Motor neuron (in vitro differentiated cells): ENCODE data around the gene RPL13. TPM values are rescaled to one million over a fixed set of nuclear protein-coding genes. Genes with fewer than 3 reads are reported as not detected.

Source experiments
- ATAC-seq, 8 experiments: fragments of 200-7000 bp; cut with Tn5 transposase; replicated peaks in 6 of 8; 2 replicates each; pipeline ENCODE4 v1.8.0; 2021; ENCODE audit warnings: mild to moderate bottlenecking in 8 of 8, moderate library complexity in 8 of 8
- H3K27ac ChIP-seq, 2 donors: fragments of 250-450 bp; sonication (Bioruptor Pico); 2 replicates each; pipeline ENCODE4 v1.9.0; 2021; ENCODE audit warnings: antibody characterized with exemption in 2 of 2, mild to moderate bottlenecking in 2 of 2, moderate library complexity in 1 of 2
- H3K4me1 ChIP-seq, 2 donors: fragments of 250-450 bp; sonication (Bioruptor Pico); replicated peaks in 1 of 2; 2 replicates each; pipeline ENCODE4 v1.6.1; 2021; ENCODE audit warnings: antibody characterized with exemption in 2 of 2, mild to moderate bottlenecking in 2 of 2, moderate library complexity in 1 of 2
- H3K4me3 ChIP-seq, 5 donors: fragments of 250-450 bp; sonication (Bioruptor Pico); 2 replicates each; pipeline ENCODE4 v1.9.0; 2021; ENCODE audit warnings: antibody characterized with exemption in 5 of 5, mild to moderate bottlenecking in 5 of 5, moderate library complexity in 4 of 5
- WGBS, 10 experiments: fragments of 450-650 bp; shearing (Covaris generic); methylation state at CpG; one replicate each; pipeline ENCODE4 v1.0.0; 2022; 5-methylcytosine and 5-hydroxymethylcytosine counted together
- in situ Hi-C, 9 experiments: fragments of 400-800 bp; cut with MboI; loops; one replicate each; pipeline ENCODE4 v1.15.0; 2021; ENCODE audit warnings: low sequenced_read_pairs in 9 of 9, low pct_unique_long_range_greater_than_20kb in 2 of 9; ENCODE audit not compliant: unreplicated experiment in 9 of 9
- total RNA-seq, 8 experiments: library from RNA; unstranded; fragments of 300-600 nt; gene quantifications; 2 replicates each; pipeline versions ENCODE4 v1.2.3 to v1.2.4, GENCODE V29; 2022

Gene RPL13
- 1,000 to 10,000 TPM; 1,624 to 3,284 (median 2,183) TPM for total RNA-seq

DNA sequence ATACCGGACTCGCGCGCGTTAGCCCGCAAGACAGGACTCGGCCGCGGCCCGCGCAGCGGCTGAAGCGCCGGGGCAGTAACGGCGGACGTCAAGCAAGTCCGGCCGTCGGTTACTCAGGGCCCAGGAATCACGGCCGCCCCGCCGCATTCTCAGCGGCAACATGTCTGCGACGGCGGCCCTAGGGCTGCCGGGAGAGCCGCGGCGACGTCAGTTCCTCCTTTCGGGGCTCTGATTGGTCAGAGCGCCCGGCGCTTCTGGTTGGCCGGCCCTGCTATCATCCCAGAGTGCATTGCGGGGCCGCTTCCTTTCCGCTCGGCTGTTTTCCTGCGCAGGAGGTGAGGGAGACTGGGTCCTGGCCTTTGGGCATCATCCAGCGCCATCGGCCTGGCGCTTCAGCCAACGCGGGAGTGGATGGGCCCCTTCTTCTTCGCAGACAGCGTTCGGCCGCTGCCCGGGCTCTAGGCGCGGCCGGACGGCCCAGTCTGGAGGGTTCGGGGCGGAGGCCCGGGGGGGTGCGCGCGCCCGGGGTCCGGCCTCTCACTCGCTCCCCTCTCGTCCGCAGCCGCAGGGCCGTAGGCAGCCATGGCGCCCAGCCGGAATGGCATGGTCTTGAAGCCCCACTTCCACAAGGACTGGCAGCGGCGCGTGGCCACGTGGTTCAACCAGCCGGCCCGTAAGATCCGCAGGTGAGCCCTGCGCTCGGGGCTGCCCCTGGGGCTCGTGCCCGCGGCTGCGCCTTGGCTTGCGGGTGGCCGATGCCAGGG, at the start of gene RPL13:
Gene RPL13, plus strand, starts transcription at position 305 of the 764 bp plus-strand sequence. Its CDS starts 278 bp downstream, at position 583.
- in situ Hi-C loops: no loop called here
- peak; percentile 65 to 93 (median 88) for ATAC-seq
- peak within 1 kb of the TSS; percentile 92 to 96 for H3K27ac ChIP-seq
- peak within 1 kb of the TSS; percentile 81 to 92 (median 90) for H3K4me3 ChIP-seq
- 2 to 5% (median 3%) methylated on average over 4 to 16 of the region's 87 CpGs; no CpG with 5 or more reads in 5 of the 10 experiments for WGBS, 10 experiments
- H3K4me1 ChIP-seq: peaks cover 20 to 26% of the 10 kb centered on the region in 2 donors

DNA sequence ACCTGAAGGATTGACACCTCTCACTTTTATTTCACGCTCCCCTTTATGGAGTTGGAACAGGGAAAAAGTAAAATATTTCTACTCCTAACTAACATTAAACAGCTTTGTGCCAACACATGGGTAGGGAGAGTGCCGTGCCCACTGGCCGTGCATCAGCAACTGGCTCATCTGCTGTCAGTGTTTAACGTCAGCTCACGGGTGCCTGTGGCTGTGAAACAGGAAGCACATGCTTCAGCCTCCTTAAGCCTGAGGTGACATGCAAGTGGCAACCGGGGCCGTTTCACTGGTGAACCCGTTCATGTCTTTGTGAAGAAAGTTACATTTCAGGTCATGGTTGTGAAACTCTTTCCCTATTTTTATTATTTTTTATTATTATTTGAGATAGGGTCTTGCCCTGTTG, 49.1 kb upstream of the RPL13 start:
- ATAC-seq: no peak
- 78 to 100% (median 92%) methylated on average over 1 to 8 of the region's 8 CpGs; no CpG with 5 or more reads in 1 of the 10 experiments for WGBS, 10 experiments
- peaks cover 11 to 15% of the 10 kb centered on the region in 2 donors for H3K4me1 ChIP-seq
- no peak overlapping the region for H3K4me3 ChIP-seq
- H3K27ac ChIP-seq: no peak overlapping the region
- in situ Hi-C loops: no loop called here

DNA sequence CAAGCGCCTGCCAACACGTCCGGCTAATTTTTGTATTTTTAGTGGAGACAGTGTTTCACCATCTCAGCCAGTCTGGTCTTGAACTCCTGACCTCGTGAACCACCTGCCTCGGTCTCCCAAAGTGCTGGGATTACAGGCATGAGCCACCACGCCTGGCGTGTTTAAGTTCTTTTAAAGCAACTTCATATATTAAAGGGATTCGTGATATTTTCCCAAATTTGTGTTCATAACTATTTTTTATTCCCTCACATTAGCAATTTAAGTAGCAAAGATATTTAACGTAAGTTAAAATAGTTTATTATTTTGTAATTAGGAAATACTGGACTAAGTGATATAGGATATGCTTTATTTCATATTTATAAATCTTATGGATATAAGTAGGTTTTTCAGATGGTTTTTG, 48.0 kb upstream of the RPL13 start:
- in situ Hi-C loops: no loop called here
- Histone ChIP-seq H3K4me3 (no peak overlapping the region), H3K27ac (no peak overlapping the region), H3K4me1 (peaks cover 7 to 15% of the 10 kb centered on the region in 2 donors)
- 92 to 100% (median 100%) methylated on average over 4 to 6 of the region's 9 CpGs; no CpG with 5 or more reads in 1 of the 10 experiments for WGBS, 10 experiments
- ATAC-seq: no peak

DNA sequence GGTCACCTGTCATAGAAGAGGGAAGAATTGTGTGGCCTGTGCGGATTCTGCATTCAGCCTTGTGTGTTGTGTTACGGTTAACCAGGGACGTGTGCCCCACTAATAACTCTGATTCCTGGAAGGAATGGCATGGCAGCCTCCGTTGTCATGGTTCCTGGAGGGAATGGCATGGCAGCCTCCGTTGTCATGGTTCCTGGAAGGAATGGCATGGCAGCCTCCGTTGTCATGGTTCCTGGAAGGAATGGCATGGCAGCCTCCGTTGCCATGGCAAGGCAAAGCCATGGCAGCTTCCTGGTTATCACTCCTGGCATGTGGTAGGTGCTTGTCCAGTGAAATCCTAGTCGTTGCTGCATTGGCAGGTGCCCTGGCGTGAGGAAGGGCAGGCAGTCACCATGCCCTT, 43.4 kb upstream of the RPL13 start:
- peaks cover 2 to 6% of the 10 kb centered on the region in 2 donors for H3K4me1 ChIP-seq
- 9 to 100% (median 53%) methylated on average over 1 to 5 of the region's 9 CpGs; no CpG with 5 or more reads in 2 of the 10 experiments for WGBS, 10 experiments
- peak in 5 of 8 experiments; percentile 72 to 90 (median 82) for ATAC-seq
- H3K27ac ChIP-seq: no peak overlapping the region
- in situ Hi-C loops: no loop called here
- no peak overlapping the region for H3K4me3 ChIP-seq

DNA sequence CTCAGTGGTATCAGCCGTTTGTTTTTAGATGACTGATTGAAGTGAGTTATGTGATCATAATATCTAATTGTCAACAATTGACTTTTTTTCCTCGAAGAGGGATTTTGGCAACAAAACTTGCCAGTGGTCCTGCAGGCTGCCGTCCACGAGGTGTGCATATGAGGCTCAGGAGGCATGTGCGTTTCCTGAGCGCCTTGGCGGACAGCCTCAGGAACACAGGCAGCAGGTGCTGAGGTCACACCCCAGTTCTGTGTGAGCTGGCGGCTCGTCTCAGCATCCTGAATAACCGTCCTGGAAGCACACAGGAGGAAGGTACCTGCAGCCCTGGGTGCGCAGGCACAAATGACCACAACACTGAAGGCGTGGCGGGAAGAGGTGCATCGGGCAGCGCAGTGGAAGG, 40.6 kb upstream of the RPL13 start:
- in situ Hi-C loops: no loop called here
- ATAC-seq: no peak
- WGBS, 10 experiments: 86 to 99% (median 89%) methylated on average over 3 to 11 of the region's 15 CpGs; no CpG with 5 or more reads in 4 of the 10 experiments
- H3K4me3 ChIP-seq: no peak overlapping the region
- peaks cover 2 to 6% of the 10 kb centered on the region in 2 donors for H3K4me1 ChIP-seq
- H3K27ac ChIP-seq: no peak overlapping the region

DNA sequence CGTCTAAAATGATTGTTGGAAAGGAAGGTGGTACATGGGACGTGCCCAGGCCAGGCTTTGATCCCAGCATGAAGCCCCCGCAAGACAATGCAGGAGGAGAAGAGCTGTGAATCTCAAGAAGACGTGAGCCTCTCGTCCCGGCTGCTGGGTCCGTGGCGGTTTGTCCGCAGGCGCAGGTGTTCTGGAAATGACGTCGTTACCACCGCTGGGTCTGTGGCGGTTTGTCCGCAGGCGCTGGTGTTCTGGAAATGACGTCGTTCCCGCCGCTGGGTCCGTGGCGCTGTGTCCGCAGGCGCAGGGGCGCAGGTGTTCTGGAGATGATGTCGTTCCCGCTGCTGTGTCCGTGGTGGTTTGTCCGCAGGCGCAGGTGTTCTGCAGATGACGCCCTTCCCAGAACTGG, 38.2 kb upstream of the RPL13 start:
- Histone ChIP-seq H3K4me1 (peaks cover 1 to 2% of the 10 kb centered on the region in 2 donors), H3K27ac (no peak overlapping the region), H3K4me3 (no peak overlapping the region)
- in situ Hi-C loops: no loop called here
- WGBS, 10 experiments: 63 to 100% (median 87%) methylated on average over 1 to 15 of the region's 31 CpGs; no CpG with 5 or more reads in 2 of the 10 experiments
- peak in 1 of 8 experiments; percentile 14 for ATAC-seq

DNA sequence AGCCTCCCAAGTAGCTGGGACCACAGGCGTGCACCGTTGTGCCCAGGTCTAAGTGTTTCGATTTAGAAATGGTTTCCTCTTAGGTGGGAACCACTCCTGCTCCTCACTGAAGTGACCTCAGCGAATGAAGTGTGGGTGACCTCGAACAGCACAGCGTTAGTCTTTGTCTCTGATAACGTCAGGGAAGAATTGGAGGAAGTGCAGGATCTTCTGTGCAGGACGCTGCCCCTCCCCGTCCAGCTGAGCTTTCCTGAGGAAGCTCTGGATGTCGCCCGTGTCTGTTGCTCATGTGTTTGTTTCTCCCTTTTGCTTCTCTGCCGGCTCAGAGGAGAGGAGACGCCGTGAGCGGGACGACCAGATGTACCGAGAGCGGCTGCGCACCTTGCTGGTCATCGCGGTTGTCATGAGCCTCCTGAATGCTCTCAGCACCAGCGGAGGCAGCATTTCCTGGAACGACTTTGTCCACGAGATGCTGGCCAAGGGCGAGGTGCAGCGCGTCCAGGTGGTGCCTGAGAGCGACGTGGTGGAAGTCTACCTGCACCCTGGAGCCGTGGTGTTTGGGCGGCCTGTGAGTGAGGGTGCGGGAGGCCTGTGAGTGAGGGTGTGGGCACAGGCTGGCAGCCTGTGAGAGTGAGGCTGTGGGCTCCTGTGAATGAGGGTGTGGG, 36.7 kb upstream of the RPL13 start:
- Histone ChIP-seq H3K4me1 (no peaks in the 10 kb centered on the region), H3K4me3 (no peak overlapping the region), H3K27ac (no peak overlapping the region)
- 73 to 100% (median 92%) methylated on average over 1 to 11 of the region's 32 CpGs; no CpG with 5 or more reads in 3 of the 10 experiments for WGBS, 10 experiments
- ATAC-seq: no peak
- in situ Hi-C loops: no loop called here

DNA sequence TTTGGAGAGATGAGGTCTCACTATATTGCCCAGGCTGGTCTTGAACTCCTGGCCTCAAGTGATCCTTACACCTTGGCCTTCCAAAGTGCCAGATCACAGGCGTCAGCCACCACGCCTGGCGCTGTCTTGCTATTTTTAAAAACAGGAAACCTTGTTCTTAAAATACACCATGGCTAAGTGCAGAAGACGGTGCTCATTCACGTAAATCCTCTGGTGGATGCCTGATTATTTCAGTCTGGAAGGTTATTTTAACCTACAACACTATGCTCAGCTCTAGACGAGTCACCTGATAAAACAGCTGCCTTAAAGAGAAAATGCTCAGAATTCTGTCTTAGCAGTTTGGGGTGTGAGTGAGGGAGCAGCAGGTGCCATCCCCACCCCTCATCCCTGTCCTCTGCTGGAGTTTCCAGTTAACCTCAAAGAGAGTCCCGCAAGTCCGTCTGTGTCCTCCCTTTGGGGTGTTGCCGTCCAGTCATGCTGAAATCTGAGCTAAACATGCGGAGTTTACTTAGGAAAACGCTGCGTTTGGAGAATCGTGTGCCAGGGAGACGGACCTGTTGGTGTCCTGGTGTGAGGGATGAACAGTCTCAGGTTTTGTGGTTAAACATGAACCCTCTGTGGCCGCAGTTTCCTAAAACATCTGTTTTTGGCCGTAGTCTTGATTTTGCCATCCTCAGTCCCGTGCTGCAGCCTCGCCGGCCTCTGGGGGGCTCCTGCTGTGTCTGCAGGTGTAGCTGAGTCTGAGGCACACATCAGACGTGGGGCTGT, 35.2 kb upstream of the RPL13 start:
- Histone ChIP-seq H3K27ac (no peak overlapping the region), H3K4me3 (no peak overlapping the region), H3K4me1 (no peaks in the 10 kb centered on the region)
- in situ Hi-C loops: no loop called here
- 83 to 100% (median 94%) methylated on average over 1 to 10 of the region's 20 CpGs; no CpG with 5 or more reads in 4 of the 10 experiments for WGBS, 10 experiments
- no peak for ATAC-seq

DNA sequence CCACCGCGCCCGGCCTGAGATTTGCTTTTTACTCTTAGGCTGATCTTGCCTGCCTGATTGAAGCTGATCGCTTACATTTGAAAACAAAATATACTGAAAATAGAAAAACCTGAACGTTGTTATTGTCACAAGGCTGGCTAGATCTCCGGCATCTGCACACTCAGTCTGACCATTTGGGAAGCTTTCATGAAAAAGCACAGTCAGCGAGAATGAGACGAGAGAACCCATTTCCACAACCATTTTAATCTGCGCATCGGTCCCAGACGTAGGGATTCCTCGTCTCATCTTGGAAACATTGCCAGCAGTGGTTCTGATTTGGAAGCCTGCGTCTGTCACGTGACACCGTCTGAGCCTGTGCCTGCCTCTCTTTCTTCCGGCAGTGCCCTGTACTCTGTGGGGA, 31.4 kb upstream of the RPL13 start:
- no peak overlapping the region for H3K27ac ChIP-seq
- in situ Hi-C loops: no loop called here
- no peak overlapping the region for H3K4me3 ChIP-seq
- WGBS, 10 experiments: 57 to 100% (median 91%) methylated on average over 1 to 12 of the region's 16 CpGs; no CpG with 5 or more reads in 1 of the 10 experiments
- no peaks in the 10 kb centered on the region for H3K4me1 ChIP-seq
- no peak for ATAC-seq

DNA sequence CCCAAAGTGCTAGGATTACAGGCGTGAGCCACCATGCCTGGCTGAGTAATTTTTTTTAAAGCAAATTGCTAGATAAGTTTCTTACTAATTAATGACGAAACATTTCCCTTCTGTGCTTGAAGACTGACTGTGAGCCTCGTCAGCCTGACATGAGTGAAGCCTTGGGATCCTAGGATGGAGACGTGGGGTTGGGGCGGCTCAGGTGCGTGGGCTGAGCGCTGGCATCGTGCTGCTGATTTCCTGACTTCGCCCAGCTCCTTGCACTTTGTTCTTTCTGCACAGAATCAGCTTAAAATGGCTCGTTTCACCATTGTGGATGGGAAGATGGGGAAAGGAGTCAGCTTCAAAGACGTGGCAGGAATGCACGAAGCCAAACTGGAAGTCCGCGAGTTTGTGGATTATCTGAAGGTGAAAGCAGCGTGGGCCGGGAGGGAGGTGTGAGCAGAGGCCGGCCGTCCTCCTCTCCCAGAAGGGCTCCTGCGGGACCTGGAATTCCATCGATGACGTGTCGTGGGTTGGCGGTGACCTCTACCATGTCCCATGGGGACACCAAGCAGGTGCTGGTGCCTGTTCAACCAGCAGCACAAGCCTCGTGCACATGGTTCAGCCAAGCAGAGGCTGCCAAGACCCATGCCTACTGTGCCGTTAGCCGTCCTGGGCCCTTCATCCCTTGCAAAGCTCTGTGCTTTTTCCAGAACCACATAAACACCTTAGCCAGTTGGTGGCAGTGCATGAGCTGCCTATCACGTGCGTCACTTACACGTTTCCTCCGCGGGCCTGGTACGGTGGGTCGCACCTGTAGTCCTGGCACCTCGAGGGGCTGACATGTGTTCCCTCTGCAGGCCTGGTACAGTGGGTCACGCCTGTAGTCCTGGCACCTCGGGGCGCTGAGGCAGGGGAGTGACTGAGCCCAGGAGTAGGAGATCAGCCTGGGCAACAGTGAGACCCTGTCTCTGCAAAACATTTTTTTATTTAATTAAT, 29.8 kb upstream of the RPL13 start:
- no peak for ATAC-seq
- in situ Hi-C loops: no loop called here
- no peak overlapping the region for H3K27ac ChIP-seq
- no peak overlapping the region for H3K4me3 ChIP-seq
- 96 to 100% (median 100%) methylated on average over 1 to 12 of the region's 37 CpGs; no CpG with 5 or more reads in 3 of the 10 experiments for WGBS, 10 experiments
- no peaks in the 10 kb centered on the region for H3K4me1 ChIP-seq

DNA sequence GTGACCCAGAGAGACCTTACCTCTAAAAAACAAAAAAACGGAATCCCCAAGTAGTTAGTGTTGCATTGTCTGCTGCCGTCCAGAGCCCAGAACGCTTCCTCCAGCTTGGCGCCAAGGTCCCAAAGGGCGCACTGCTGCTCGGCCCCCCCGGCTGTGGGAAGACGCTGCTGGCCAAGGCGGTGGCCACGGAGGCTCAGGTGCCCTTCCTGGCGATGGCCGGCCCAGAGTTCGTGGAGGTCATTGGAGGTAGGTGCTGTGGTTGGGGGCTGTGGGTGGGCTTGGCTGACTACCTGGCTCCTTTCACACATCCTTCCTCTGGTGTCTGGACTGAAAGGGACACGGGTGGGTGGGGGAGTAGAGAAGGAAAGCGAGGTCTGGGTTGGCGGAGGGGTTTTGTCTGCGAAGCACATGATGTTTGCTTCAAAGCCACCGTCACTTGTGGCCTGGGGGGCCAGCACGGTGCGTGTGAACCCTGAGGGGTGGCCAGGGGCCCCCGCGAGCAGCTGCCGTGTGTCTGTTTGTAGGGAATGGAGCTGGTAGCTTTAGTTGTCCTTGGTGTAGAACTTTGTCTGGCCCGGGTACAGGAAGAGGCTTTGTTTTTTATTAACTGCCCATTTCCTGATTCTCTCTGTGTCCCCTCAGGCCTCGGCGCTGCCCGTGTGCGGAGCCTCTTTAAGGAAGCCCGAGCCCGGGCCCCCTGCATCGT, 28.5 kb upstream of the RPL13 start:
- WGBS, 10 experiments: 81 to 100% (median 96%) methylated on average over 2 to 10 of the region's 31 CpGs; no CpG with 5 or more reads in 3 of the 10 experiments
- in situ Hi-C loops: no loop called here
- no peaks in the 10 kb centered on the region for H3K4me1 ChIP-seq
- no peak overlapping the region for H3K4me3 ChIP-seq
- ATAC-seq: no peak
- H3K27ac ChIP-seq: no peak overlapping the region
